LNCaP clone FGC (cell line): Measurements from ENCODE around the gene CASP5.
"Not testable (repeated sequence)": the region's sequence is repeated elsewhere in the genome, so short reads cannot be mapped to it uniquely, and the experiment has no call there.

Source experiments
- DNase-seq: peaks from one replicate; pipeline ENCODE4 v3.0.0-alpha.2; 2011; ENCODE audit warnings: low read depth
- H3K4me3 ChIP-seq: 2 replicates; pipeline ENCODE4 v1.5.1; 2011; ENCODE audit warnings: mild to moderate bottlenecking, low read depth, low read length, control low read depth
- CTCF ChIP-seq: IDR thresholded peaks from 2 replicates; pipeline ENCODE4 v1.5.1; 2012; ENCODE audit warnings: mild to moderate bottlenecking; ENCODE audit not compliant: control insufficient read depth, insufficient read depth; ENCODE audit errors: extremely low read depth

CASP5 gene

GRCh38 chr11:105042178-105042577, 19.2 kb upstream of the CASP5 start:
- no peak for TF ChIP-seq CTCF
- no peak for DNase-seq
- no peak overlapping the region for H3K4me3 ChIP-seq

- no peak for TF ChIP-seq CTCF
Observed at GRCh38 chr11:105040703-105041102, 17.7 kb upstream of the CASP5 start.

GRCh38 chr11:105034813-105035620, 12.0 kb upstream of the CASP5 start, which contains the start of gene CASP1:
Gene CASP1, minus strand, starts transcription at chr11:105035144. Its CDS starts 31 bp downstream, at chr11:105035113.
- DNase-seq: no peak
- no peak for TF ChIP-seq CTCF
- H3K4me3 ChIP-seq: no peak within 1 kb of the TSS

More at GRCh38 chr11:105040703-105041102, 17.7 kb upstream of the CASP5 start:
- no peak overlapping the region for H3K4me3 ChIP-seq
- DNase-seq: no peak

- not testable (repeated sequence) for H3K4me3 ChIP-seq, DNase-seq
Observed at GRCh38 chr11:105034388-105034787, 11.4 kb upstream of the CASP5 start.

GRCh38 chr11:105033781-105034180, 10.8 kb upstream of the CASP5 start:
- DNase-seq: no peak
- no peak for TF ChIP-seq CTCF
- H3K4me3 ChIP-seq: no peak overlapping the region

- no peak overlapping the region for H3K4me3 ChIP-seq
- no peak for TF ChIP-seq CTCF
- DNase-seq: no peak
Observed at GRCh38 chr11:105033343-105033742, 10.4 kb upstream of the CASP5 start.

GRCh38 chr11:105032495-105032894, 9.5 kb upstream of the CASP5 start:
- no peak for TF ChIP-seq CTCF
- H3K4me3 ChIP-seq: no peak overlapping the region
- no peak for DNase-seq
